Measurements from ENCODE around the gene PDAP1. TPM values are rescaled to one million over a fixed set of nuclear protein-coding genes. Genes with fewer than 3 reads are reported as not detected.

PDAP1 gene
- total and polyA plus RNA-seq, 2 of the 4 experiments (the other 2 are of a cell fraction) = 40.3 to 193 TPM

DNA sequence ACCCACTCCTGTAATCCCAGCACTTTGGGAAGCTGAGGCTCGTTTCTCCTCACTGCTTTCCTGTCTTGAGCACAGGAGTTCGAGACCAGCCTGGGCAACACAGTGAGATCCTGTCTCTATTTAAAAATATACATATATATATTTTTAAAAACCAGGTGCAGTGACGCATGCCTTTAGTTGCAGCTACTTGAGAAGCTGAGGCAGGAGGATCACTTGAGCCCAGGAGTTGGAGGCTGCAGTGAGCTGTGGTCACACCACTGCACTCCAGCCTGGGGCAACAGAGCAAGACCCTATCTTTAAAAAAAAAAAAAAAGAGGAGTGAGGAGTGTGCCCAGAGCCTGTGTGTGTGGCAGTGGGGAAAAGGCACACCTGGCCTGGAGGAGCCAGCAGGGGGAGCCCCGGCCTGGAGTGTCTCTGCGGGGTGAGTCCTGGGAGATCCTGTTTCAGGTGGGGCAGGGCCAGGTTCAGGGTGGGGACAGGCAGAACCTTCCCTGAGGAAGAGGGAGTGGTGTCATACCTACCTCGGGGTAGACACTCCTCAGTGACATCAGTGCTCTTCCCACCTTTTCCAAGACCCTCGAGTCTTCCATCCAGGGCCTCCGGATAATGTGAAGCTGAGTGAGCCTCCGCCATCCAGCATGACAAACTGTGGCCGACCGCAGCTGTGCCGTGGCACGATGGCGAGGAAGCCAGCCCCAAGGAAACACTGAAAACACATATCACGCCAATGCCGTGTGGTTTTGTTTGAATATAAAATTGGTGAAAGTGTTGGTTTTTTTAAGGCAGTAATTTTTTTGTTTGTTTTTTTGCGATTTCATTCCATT lies 42.9 kb downstream of the PDAP1 start:
- Histone ChIP-seq H3K27ac (ENCODE audit: insufficient read depth, low read length) (no peak overlapping the region), H3K18ac (ENCODE audit: low read depth, low read length) (no peak overlapping the region), H2AK5ac (ENCODE audit: low read depth, low read length) (no peak overlapping the region), H4K8ac (ENCODE audit: low read depth in 2 of 2, low read length in 2 of 2) (no peak overlapping the region), H3K4me1 (ENCODE audit: control insufficient read depth, insufficient read depth, low read length) (peaks cover 6% of the 10 kb centered on the region), H2BK15ac (ENCODE audit: low read depth, low read length) (no peak overlapping the region), H3K4me3 (ENCODE audit: insufficient read depth, low read depth, low read length) (no peak overlapping the region), H3K9me3 (ENCODE audit: control insufficient read depth, insufficient read depth, low read length) (no peaks in the 10 kb centered on the region), H3K14ac (replicated peaks; ENCODE audit: low read depth, low read length) (no peak overlapping the region), H3K9me1 (ENCODE audit: insufficient read depth, low read length) (peaks cover 7% of the 10 kb centered on the region), H3K79me1 (ENCODE audit: low read depth in 1 of 2, low read length in 2 of 2) (peaks cover 11 to 45% of the 10 kb centered on the region in 2 experiments; a peak in 3 of 4 replicates), H2BK20ac (ENCODE audit: low read depth, low read length) (no peak overlapping the region), H4K91ac (ENCODE audit: insufficient read depth, low read depth, low read length) (no peak overlapping the region), H4K20me1 (ENCODE audit: insufficient read depth, low read length) (peaks cover 24% of the 10 kb centered on the region), H2BK5ac (ENCODE audit: low read depth, low read length, poor library complexity, severe bottlenecking) (no peak overlapping the region), H3K23ac (ENCODE audit: low read depth, low read length) (no peak overlapping the region), H3K56ac (ENCODE audit: extremely low read depth, insufficient read depth, low read length) (no peak overlapping the region), H3K36me3 (ENCODE audit: control insufficient read depth, insufficient read depth, low read length) (peaks cover 35% of the 10 kb centered on the region), H2AK9ac (replicated peaks; ENCODE audit: low read depth, low read length, poor library complexity) (peak overlapping the region; percentile 30), H3K9ac (ENCODE audit: low read depth, low read length) (no peak overlapping the region), H3K27me3 (ENCODE audit: control insufficient read depth, insufficient read depth, low read length) (no peaks in the 10 kb centered on the region), H4K5ac (ENCODE audit: low read depth, low read length) (no peak overlapping the region), H2BK120ac (ENCODE audit: low read depth, low read length) (no peak overlapping the region), H3K4ac (ENCODE audit: low read depth, low read length) (no peak overlapping the region), H2AFZ (replicated peaks; ENCODE audit: low read length, poor library complexity) (peak overlapping the region; percentile 24), H3K4me2 (ENCODE audit: low read depth, low read length) (no peak overlapping the region)
- intact Hi-C loops (cut with micrococcal nuclease) = no loop called here
- DNase-seq (no peak), ATAC-seq (ENCODE audit: low read depth) (no peak)
- CTCF ChIA-PET = no interaction called here
- dilution Hi-C loops (cut with HindIII; ENCODE audit: low sequenced_read_pairs, unreplicated experiment) = no loop called here
- WGBS, 2 experiments (ENCODE audit: extremely low coverage in 2 of 2, insufficient read length in 1 of 2) = 100% methylated on average over 1 of the region's 17 CpGs; no CpG with 5 or more reads in 1 of the 2 experiments
- POLR2A ChIA-PET (ENCODE audit: unreplicated experiment) = no interaction called here
- in situ Hi-C loops (cut with MboI; ENCODE audit: low sequenced_read_pairs) = no loop called here
- no peak for TF ChIP-seq POLR2A (IDR thresholded peaks at IDR 0.05; ENCODE audit: low read depth, low read length)
- TF ChIP-seq, protein P1, sequence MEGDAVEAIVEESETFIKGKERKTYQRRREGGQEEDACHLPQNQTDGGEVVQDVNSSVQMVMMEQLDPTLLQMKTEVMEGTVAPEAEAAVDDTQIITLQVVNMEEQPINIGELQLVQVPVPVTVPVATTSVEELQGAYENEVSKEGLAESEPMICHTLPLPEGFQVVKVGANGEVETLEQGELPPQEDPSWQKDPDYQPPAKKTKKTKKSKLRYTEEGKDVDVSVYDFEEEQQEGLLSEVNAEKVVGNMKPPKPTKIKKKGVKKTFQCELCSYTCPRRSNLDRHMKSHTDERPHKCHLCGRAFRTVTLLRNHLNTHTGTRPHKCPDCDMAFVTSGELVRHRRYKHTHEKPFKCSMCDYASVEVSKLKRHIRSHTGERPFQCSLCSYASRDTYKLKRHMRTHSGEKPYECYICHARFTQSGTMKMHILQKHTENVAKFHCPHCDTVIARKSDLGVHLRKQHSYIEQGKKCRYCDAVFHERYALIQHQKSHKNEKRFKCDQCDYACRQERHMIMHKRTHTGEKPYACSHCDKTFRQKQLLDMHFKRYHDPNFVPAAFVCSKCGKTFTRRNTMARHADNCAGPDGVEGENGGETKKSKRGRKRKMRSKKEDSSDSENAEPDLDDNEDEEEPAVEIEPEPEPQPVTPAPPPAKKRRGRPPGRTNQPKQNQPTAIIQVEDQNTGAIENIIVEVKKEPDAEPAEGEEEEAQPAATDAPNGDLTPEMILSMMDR (conservative IDR thresholded peaks at IDR 0.05; ENCODE audit: low read depth, low read length) = peak; percentile 19; the same call in 1 of the 2 replicates
- no TSS peak for BruUV-seq (replicated peaks)

Measured in IMR-90 (cell line).